Stimulated activated CD8-positive, alpha-beta memory T cell treated with anti-CD3 and anti-CD28 coated beads, Interleukin-15, amount 100 ng/mL, for 24 hours (primary cell): ENCODE data around the gene NDOR1.

Experiments
- DNase-seq: peaks from one replicate; pipeline ENCODE4 v3.0.0-alpha.2; 2020; ENCODE audit warnings: low read depth

NDOR1 gene

GRCh38 chr9:137205126-137206069 is at the start of gene NDOR1, which contains the start of gene TMEM203:
TSS of gene NDOR1 (plus strand) at chr9:137205700. CDS start at chr9:137205778, 78 bp downstream.
TSS of gene TMEM203 (minus strand) at chr9:137205648. CDS start at chr9:137205414, 234 bp downstream.
- peak; percentile 96 for DNase-seq

- peak; percentile 43 for DNase-seq
Measured at GRCh38 chr9:137156567-137157375, 48.7 kb upstream of the NDOR1 start.

- no peak for DNase-seq
Measured at GRCh38 chr9:137157618-137158415, 47.7 kb upstream of the NDOR1 start.

- no peak for DNase-seq
Measured at GRCh38 chr9:137158625-137159024, 46.9 kb upstream of the NDOR1 start.

GRCh38 chr9:137159105-137160053 is 46.1 kb upstream of the NDOR1 start:
- no peak for DNase-seq

GRCh38 chr9:137160054-137160425 is 45.5 kb upstream of the NDOR1 start:
- DNase-seq = no peak

GRCh38 chr9:137160716-137161557 is 44.6 kb upstream of the NDOR1 start:
- DNase-seq = no peak

- DNase-seq = no peak
Measured at GRCh38 chr9:137161558-137162486, 43.7 kb upstream of the NDOR1 start.

GRCh38 chr9:137162505-137163364 is 42.8 kb upstream of the NDOR1 start:
- DNase-seq = no peak

- no peak for DNase-seq
Measured at GRCh38 chr9:137163365-137163715, 42.2 kb upstream of the NDOR1 start.

GRCh38 chr9:137163805-137164204 is 41.7 kb upstream of the NDOR1 start:
- DNase-seq = no peak

GRCh38 chr9:137164370-137165249 is 40.9 kb upstream of the NDOR1 start:
- DNase-seq = no peak

- DNase-seq = no peak
Measured at GRCh38 chr9:137165250-137165836, 40.2 kb upstream of the NDOR1 start.

- DNase-seq = no peak
Measured at GRCh38 chr9:137166380-137167229, 38.9 kb upstream of the NDOR1 start.

GRCh38 chr9:137167277-137167746 is 38.2 kb upstream of the NDOR1 start:
- no peak for DNase-seq
